Loucy (cell line): ENCODE results near the gene ARHGAP40.

Experiments used
- EZH2phosphoT487 ChIP-seq: fragments of 200-600 bp; IDR thresholded peaks from 2 replicates; pipeline ENCODE4 v1.6.1; 2018; ENCODE audit warnings: antibody characterized with exemption, mild to moderate bottlenecking, moderate library complexity, borderline replicate concordance
- TF ChIP-seq, protein P1 (sequence below): fragments of 200-600 bp; sonication (generic); conservative IDR thresholded peaks from 2 replicates; pipeline ENCODE4 v1.5.1; 2014; ENCODE audit warnings: mild to moderate bottlenecking, antibody characterized with exemption, low read length

DNA sequence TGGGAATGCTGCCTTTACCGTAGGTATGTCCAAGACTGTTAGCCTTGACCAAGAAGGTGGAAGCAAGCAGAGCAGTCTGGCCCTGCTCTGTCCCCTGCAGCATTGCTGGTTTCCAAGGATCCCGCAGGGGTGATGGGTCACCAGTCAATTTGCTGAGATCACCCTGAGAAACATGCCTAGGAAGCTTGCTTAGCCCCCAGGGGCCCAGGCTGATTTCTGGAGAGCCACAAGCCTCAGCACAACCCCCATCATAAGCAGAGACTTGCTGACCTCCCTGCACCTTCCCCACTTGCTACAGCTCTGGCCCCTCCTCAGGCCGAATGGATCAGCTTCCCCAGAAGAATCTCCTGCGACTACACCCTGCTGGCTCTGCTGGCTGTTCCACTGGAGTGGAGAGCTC lies 21.5 kb downstream of the ARHGAP40 start:
- no peak for TF ChIP-seq EZH2phosphoT487
- TF ChIP-seq, protein P1, sequence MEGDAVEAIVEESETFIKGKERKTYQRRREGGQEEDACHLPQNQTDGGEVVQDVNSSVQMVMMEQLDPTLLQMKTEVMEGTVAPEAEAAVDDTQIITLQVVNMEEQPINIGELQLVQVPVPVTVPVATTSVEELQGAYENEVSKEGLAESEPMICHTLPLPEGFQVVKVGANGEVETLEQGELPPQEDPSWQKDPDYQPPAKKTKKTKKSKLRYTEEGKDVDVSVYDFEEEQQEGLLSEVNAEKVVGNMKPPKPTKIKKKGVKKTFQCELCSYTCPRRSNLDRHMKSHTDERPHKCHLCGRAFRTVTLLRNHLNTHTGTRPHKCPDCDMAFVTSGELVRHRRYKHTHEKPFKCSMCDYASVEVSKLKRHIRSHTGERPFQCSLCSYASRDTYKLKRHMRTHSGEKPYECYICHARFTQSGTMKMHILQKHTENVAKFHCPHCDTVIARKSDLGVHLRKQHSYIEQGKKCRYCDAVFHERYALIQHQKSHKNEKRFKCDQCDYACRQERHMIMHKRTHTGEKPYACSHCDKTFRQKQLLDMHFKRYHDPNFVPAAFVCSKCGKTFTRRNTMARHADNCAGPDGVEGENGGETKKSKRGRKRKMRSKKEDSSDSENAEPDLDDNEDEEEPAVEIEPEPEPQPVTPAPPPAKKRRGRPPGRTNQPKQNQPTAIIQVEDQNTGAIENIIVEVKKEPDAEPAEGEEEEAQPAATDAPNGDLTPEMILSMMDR = no peak
